GM21390 (cell line): ENCODE data around the gene GGACT.

Experiments used
- ATAC-seq: cut with Tn5 transposase; IDR thresholded peaks from one replicate; pipeline ENCODE4 v1.9.1; 2021; ENCODE audit not compliant: unreplicated experiment

GGACT gene

GRCh38 chr13:100552755-100553154 lies 35.8 kb downstream of the GGACT start:
- no peak for ATAC-seq

GRCh38 chr13:100549316-100549715 lies 39.3 kb downstream of the GGACT start:
- ATAC-seq = no peak

- ATAC-seq = no peak
These were observed 40.8 kb downstream of the GGACT start for GRCh38 chr13:100547791-100548201.

GRCh38 chr13:100546713-100547405 lies 41.7 kb downstream of the GGACT start:
- ATAC-seq = no peak

- ATAC-seq = no peak
These were observed 42.9 kb downstream of the GGACT start for GRCh38 chr13:100545684-100546061.

- no peak for ATAC-seq
These were observed 43.5 kb downstream of the GGACT start for GRCh38 chr13:100544866-100545683.

GRCh38 chr13:100543872-100544602 lies 44.6 kb downstream of the GGACT start:
- no peak for ATAC-seq

- ATAC-seq = peak; percentile 92
These were observed 45.8 kb downstream of the GGACT start for GRCh38 chr13:100542826-100543156.

GRCh38 chr13:100541897-100542825 lies 46.4 kb downstream of the GGACT start:
- no peak for ATAC-seq

GRCh38 chr13:100540621-100541020 lies 48.0 kb downstream of the GGACT start:
- ATAC-seq = no peak

GRCh38 chr13:100537951-100538462 lies 50.6 kb downstream of the GGACT start:
- ATAC-seq = no peak

GRCh38 chr13:100537486-100537885 lies 51.1 kb downstream of the GGACT start:
- no peak for ATAC-seq

GRCh38 chr13:100536643-100537180 lies 51.9 kb downstream of the GGACT start:
- no peak for ATAC-seq

- no peak for ATAC-seq
These were observed 53.0 kb downstream of the GGACT start for GRCh38 chr13:100535426-100536135.

- no peak for ATAC-seq
These were observed 53.7 kb downstream of the GGACT start for GRCh38 chr13:100534911-100535310.

GRCh38 chr13:100534147-100534843 lies 54.3 kb downstream of the GGACT start:
- ATAC-seq = no peak

- ATAC-seq = no peak
These were observed 55.0 kb downstream of the GGACT start for GRCh38 chr13:100533588-100534041.

GRCh38 chr13:100532836-100533435 lies 55.7 kb downstream of the GGACT start:
- ATAC-seq = no peak
